DOHH2 (cell line): ENCODE results near the gene DZIP1.

Experiments
- H3F3A ChIP-seq: fragments of 200-600 bp; sonication (generic), shearing (Covaris generic); 2 replicates; pipeline ENCODE4 v1.6.0; 2016; ENCODE audit warnings: antibody characterized with exemption, mild to moderate bottlenecking; ENCODE audit not compliant: control insufficient read depth, insufficient read depth
- H3K27ac ChIP-seq: fragments of 200-600 bp; sonication (generic); 2 replicates; pipeline ENCODE4 v1.5.1; 2014; ENCODE audit warnings: low read depth, mild to moderate bottlenecking, low read length, moderate library complexity
- H3K27me3 ChIP-seq: fragments of 200-600 bp; sonication (generic); 2 replicates; pipeline ENCODE4 v1.6.1; 2014; ENCODE audit warnings: mild to moderate bottlenecking, low read length, mixed read lengths; ENCODE audit not compliant: control insufficient read depth
- H3K36me3 ChIP-seq: fragments of 200-600 bp; sonication (generic); 2 replicates; pipeline ENCODE4 v1.6.1; 2014; ENCODE audit warnings: mild to moderate bottlenecking, low read length, moderate library complexity, mixed read lengths; ENCODE audit not compliant: control insufficient read depth
- H3K4me1 ChIP-seq: fragments of 200-600 bp; sonication (generic); 2 replicates; pipeline ENCODE4 v1.6.1; 2014; ENCODE audit warnings: mild to moderate bottlenecking, low read length, mixed read lengths; ENCODE audit not compliant: control insufficient read depth
- H3K4me2 ChIP-seq: fragments of 200-600 bp; sonication (generic); 2 replicates; pipeline ENCODE4 v1.6.0; 2014; ENCODE audit warnings: mild to moderate bottlenecking, low read length, moderate library complexity
- H3K4me3 ChIP-seq: fragments of 200-600 bp; sonication (generic); 2 replicates; pipeline ENCODE4 v1.5.1; 2014; ENCODE audit warnings: mild to moderate bottlenecking, low read length, mixed read lengths
- H3K79me2 ChIP-seq: fragments of 200-600 bp; sonication (generic); 2 replicates; pipeline ENCODE4 v1.6.1; 2014; ENCODE audit warnings: mild to moderate bottlenecking, low read length, mixed read lengths; ENCODE audit not compliant: control insufficient read depth
- H3K9me2 ChIP-seq: fragments of 200-600 bp; sonication (generic); replicated peaks from 2 replicates; pipeline ENCODE4 v1.6.1; 2014; ENCODE audit warnings: mild to moderate bottlenecking, low read length, mixed read lengths; ENCODE audit not compliant: control insufficient read depth
- H3K9me3 ChIP-seq: fragments of 200-600 bp; sonication (generic); 2 replicates; pipeline ENCODE4 v1.6.1; 2014; ENCODE audit warnings: antibody characterized with exemption, low read length, mixed read lengths; ENCODE audit not compliant: control insufficient read depth, insufficient read depth
- H4K20me1 ChIP-seq: fragments of 200-600 bp; sonication (generic); 2 replicates; pipeline ENCODE4 v1.6.0; 2014; ENCODE audit warnings: low read depth, mild to moderate bottlenecking, antibody characterized with exemption, low read length, moderate library complexity; ENCODE audit not compliant: control insufficient read depth, insufficient read depth
- EZH2phosphoT487 ChIP-seq: fragments of 200-600 bp; sonication (generic); IDR thresholded peaks from 2 replicates; pipeline ENCODE4 v1.6.1; 2017; ENCODE audit warnings: borderline replicate concordance, mild to moderate bottlenecking, antibody characterized with exemption, low read length, moderate library complexity, mixed read lengths
- TF ChIP-seq, protein P1 (sequence below): fragments of 200-600 bp; sonication (generic); IDR thresholded peaks from one replicate; pipeline ENCODE4 v1.5.1; 2014; ENCODE audit warnings: antibody characterized with exemption, mild to moderate bottlenecking, low read depth, low read length; ENCODE audit not compliant: poor library complexity, severe bottlenecking

Gene DZIP1

DNA sequence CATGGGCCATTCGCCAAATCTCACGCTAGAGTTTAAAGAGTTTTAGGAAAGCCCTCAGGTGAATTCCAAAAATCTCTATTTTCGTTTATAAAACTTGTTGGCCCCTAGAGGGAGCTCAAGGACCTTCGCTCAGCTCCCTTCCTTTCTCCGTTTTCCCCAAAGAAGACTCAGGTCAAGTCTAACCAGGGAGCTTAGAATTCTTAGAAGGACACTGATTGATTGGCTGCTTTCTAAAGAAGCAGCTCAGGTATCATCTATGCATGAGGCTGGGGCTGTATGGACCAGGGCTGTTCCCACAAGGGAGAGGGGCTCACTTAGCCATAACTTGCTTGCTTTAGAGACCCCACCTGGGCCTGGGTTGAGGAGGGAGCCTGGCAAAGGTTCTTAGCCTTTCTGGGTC, 20.5 kb downstream of the DZIP1 start:
- Histone ChIP-seq H3K27me3 (0 out of 2 replicates have a peak, but pooled peaks cover 4% of the 10 kb centered on the region), H3K9me3 (no peaks in the 10 kb centered on the region), H4K20me1 (no peaks in the 10 kb centered on the region), H3K4me1 (no peaks in the 10 kb centered on the region), H3K4me2 (no peak overlapping the region), H3K4me3 (no peak overlapping the region), H3K27ac (no peak overlapping the region), H3K36me3 (no peaks in the 10 kb centered on the region), H3K79me2 (no peaks in the 10 kb centered on the region), H3K9me2 (no peaks in the 10 kb centered on the region), H3F3A (no peaks in the 10 kb centered on the region)
- TF ChIP-seq, protein P1, sequence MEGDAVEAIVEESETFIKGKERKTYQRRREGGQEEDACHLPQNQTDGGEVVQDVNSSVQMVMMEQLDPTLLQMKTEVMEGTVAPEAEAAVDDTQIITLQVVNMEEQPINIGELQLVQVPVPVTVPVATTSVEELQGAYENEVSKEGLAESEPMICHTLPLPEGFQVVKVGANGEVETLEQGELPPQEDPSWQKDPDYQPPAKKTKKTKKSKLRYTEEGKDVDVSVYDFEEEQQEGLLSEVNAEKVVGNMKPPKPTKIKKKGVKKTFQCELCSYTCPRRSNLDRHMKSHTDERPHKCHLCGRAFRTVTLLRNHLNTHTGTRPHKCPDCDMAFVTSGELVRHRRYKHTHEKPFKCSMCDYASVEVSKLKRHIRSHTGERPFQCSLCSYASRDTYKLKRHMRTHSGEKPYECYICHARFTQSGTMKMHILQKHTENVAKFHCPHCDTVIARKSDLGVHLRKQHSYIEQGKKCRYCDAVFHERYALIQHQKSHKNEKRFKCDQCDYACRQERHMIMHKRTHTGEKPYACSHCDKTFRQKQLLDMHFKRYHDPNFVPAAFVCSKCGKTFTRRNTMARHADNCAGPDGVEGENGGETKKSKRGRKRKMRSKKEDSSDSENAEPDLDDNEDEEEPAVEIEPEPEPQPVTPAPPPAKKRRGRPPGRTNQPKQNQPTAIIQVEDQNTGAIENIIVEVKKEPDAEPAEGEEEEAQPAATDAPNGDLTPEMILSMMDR = peak; percentile 66
- TF ChIP-seq EZH2phosphoT487 = no peak

DNA sequence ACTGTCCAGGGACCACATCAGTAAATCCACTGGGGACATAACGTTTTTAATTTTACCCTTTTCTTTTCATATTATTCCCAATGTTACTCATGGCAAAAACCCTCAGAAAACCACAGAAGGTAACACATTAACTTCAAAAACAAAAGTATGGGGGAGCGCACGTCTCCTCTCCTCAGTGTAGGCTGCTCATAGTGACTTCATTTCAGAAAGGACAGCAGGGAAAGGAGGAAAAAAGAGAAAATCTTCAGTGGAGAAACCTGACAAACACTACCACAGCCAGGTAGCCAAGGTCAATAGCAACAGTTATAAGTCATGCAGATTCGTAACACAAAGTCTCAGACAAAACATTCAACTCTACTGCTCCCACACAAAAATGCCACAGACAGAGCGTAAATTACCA, 21.4 kb downstream of the DZIP1 start:
- Histone ChIP-seq H4K20me1 (no peaks in the 10 kb centered on the region), H3K9me2 (no peaks in the 10 kb centered on the region), H3K4me2 (no peak overlapping the region), H3K27me3 (0 out of 2 replicates have a peak, but pooled peaks cover 4% of the 10 kb centered on the region), H3K4me1 (no peaks in the 10 kb centered on the region), H3F3A (no peaks in the 10 kb centered on the region), H3K79me2 (no peaks in the 10 kb centered on the region), H3K36me3 (no peaks in the 10 kb centered on the region), H3K9me3 (no peaks in the 10 kb centered on the region), H3K4me3 (no peak overlapping the region), H3K27ac (no peak overlapping the region)
- TF ChIP-seq, protein P1 = no peak
- TF ChIP-seq EZH2phosphoT487 = no peak

DNA sequence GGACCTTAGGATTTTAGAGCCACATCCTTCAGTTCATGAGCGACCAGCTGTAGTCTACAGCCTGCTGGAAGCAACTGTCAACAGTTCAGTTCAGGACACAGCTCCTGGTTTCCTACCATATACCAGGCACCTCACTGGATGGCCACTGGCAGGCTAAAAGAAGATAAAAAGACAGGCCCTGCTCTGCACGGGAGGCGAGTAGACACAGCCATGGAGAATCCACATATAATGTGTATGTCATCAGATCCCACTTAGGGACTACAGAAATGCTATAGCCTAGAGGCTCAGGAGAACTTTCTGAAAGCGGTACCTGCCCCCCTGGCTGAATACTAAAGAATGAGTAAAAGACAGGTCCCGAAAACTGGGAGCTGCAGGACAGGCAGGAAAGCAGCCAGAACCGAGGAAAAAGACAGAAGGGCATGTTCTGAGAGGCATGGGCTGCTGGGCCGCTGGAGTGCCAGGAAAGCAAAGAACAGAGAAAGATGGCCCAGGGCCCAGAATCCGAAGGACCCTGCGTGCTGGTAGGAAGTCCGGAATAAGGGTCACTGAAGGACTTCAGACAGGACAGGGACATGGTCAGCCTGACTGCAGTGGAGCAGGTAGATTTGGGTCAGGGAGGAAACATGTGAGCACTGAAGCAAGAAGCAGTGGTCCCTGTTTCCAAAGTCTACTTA, 23.5 kb downstream of the DZIP1 start:
- no peaks in the 10 kb centered on the region for H3K9me3 ChIP-seq
- no peak overlapping the region for H3K4me3 ChIP-seq
- H3K79me2 ChIP-seq = no peaks in the 10 kb centered on the region
- no peaks in the 10 kb centered on the region for H3K9me2 ChIP-seq
- no peak overlapping the region for H3K27ac ChIP-seq
- no peaks in the 10 kb centered on the region for H3K36me3 ChIP-seq
- no peaks in the 10 kb centered on the region for H4K20me1 ChIP-seq
- TF ChIP-seq EZH2phosphoT487 = no peak
- TF ChIP-seq, protein P1 = no peak
- no peaks in the 10 kb centered on the region for H3K4me1 ChIP-seq
- H3F3A ChIP-seq = no peaks in the 10 kb centered on the region
- 0 out of 2 replicates have a peak, but pooled peaks cover 4% of the 10 kb centered on the region for H3K27me3 ChIP-seq
- H3K4me2 ChIP-seq = no peak overlapping the region
